Subcutaneous abdominal adipose tissue (tissue), 5 donors: ENCODE results near the gene CDCA5.

Experiments used
- H3K27ac ChIP-seq: one replicate; pipeline ENCODE4 v1.7.0; 2013; ENCODE audit warnings: low read depth, mild to moderate bottlenecking, inconsistent platforms, low read length, moderate library complexity
- H3K27me3 ChIP-seq, 5 donors: one replicate each; pipeline ENCODE4 v1.7.0; 2013; ENCODE audit warnings: low read length in 5 of 5, inconsistent platforms in 1 of 5; ENCODE audit not compliant: control insufficient read depth in 5 of 5, insufficient read depth in 4 of 5
- H3K36me3 ChIP-seq, 5 donors: one replicate each; pipeline ENCODE4 v1.7.0; 2013; ENCODE audit warnings: low read length in 5 of 5; ENCODE audit not compliant: control insufficient read depth in 5 of 5, insufficient read depth in 5 of 5
- H3K4me1 ChIP-seq, 5 donors: one replicate each; pipeline ENCODE4 v1.7.0; 2013; ENCODE audit warnings: low read length in 5 of 5, mild to moderate bottlenecking in 3 of 5, moderate library complexity in 1 of 5; ENCODE audit not compliant: control insufficient read depth in 5 of 5, insufficient read depth in 5 of 5
- H3K4me3 ChIP-seq, 5 donors: one replicate each; pipeline ENCODE4 v1.7.0; 2013; ENCODE audit warnings: low read length in 5 of 5, low read depth in 1 of 5
- H3K9ac ChIP-seq, 5 donors: one replicate each; pipeline ENCODE4 v1.7.0; 2013; ENCODE audit warnings: low read length in 5 of 5, mild to moderate bottlenecking in 4 of 5, moderate library complexity in 3 of 5
- H3K9me3 ChIP-seq, 5 donors: one replicate each; pipeline ENCODE4 v1.7.0; 2013; ENCODE audit warnings: low read length in 5 of 5; ENCODE audit not compliant: control insufficient read depth in 5 of 5
- donor health status: healthy.
- donor health status: healthy.
- donor health status: healthy.
- donor health status: healthy.
- donor health status: healthy.

The CDCA5 gene

DNA sequence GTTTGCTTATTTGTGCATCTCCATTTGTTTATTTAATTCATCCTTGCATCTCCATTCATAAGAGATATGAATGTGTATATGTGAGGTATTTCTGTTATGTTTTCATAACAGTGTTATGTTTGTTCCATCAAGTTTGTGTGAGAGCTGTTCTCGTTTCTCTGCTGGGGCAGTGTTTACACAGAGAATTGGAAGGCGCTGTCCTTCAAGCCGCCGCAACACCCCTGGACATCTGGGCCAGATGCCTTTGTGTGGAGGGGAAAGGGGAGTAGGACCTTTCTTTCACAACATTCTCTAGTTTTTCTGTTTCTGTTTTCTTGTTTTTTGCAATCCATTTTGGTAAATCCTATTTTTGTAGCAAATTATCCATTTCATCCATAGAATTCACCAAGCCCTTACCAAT is 20.8 kb upstream of the CDCA5 start:
- no peaks in the 10 kb centered on the region for H3K27me3 ChIP-seq
- H3K36me3 ChIP-seq: peaks cover 0 to 35% (median 25%) of the 10 kb centered on the region in 5 donors
- no peaks in the 10 kb centered on the region for H3K9me3 ChIP-seq
- peak overlapping the region; percentile 82 for H3K27ac ChIP-seq
- peak overlapping the region in 1 of 5 donors; percentile 6 for H3K9ac ChIP-seq
- no peak overlapping the region for H3K4me3 ChIP-seq
- H3K4me1 ChIP-seq: peaks cover 0 to 49% (median 27%) of the 10 kb centered on the region in 5 donors

GRCh38 chr11:65103476-65103875 is 19.6 kb upstream of the CDCA5 start:
- no peaks in the 10 kb centered on the region for H3K27me3 ChIP-seq
- peaks cover 0 to 27% (median 14%) of the 10 kb centered on the region in 5 donors for H3K36me3 ChIP-seq
- no peak overlapping the region for H3K4me3 ChIP-seq
- H3K4me1 ChIP-seq: peaks cover 0 to 49% (median 27%) of the 10 kb centered on the region in 5 donors
- no peak overlapping the region for H3K9ac ChIP-seq
- H3K9me3 ChIP-seq: no peaks in the 10 kb centered on the region
- peak overlapping the region; percentile 82 for H3K27ac ChIP-seq

- Histone ChIP-seq H3K27ac (peak overlapping the region; percentile 82), H3K9ac (peak overlapping the region in 1 of 5 donors; percentile 35), H3K9me3 (no peaks in the 10 kb centered on the region), H3K4me3 (no peak overlapping the region), H3K36me3 (peaks cover 0 to 22% (median 6%) of the 10 kb centered on the region in 5 donors), H3K4me1 (peaks cover 0 to 50% (median 27%) of the 10 kb centered on the region in 5 donors), H3K27me3 (no peaks in the 10 kb centered on the region)
These were observed 18.6 kb upstream of the CDCA5 start for GRCh38 chr11:65102142-65103095.

DNA sequence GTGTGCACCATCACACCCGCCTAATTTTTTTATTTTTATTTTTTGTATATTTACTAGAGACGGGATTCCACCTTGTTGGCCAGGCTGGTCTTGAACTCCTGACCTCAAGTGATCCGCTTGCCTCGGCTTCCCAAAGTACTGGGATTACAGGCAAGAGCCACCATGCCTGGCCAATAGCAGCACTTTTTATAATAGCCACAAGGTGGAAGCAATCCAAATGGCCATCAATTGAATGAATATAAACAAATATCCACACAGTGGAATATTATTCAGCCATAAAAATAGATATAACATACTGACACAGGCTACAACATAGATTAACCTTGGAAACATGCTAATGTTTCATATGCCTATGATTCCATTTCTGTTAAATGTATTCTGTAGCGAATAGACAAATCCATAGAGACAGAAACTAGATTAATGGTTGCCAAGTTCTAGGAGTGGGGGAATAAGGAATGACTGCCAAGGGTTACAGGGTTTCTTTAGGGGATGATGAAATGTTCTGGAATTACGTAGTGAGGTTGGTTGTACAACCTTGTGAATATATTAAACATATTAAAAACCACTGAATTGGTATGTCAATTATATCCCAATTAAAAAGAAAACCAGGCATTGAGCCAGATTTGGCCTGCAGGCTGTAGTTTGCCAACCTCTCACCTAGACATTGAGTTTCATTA is 17.0 kb upstream of the CDCA5 start:
- peak overlapping the region; percentile 61 for H3K27ac ChIP-seq
- peak overlapping the region in 1 of 5 donors; percentile 42 for H3K9ac ChIP-seq

GRCh38 chr11:65096926-65097325 is 13.1 kb upstream of the CDCA5 start:
- peaks cover 0 to 9% (median 3%) of the 10 kb centered on the region in 5 donors for H3K36me3 ChIP-seq
- peak overlapping the region in 4 of 5 donors; percentile 7 to 72 (median 53) for H3K9ac ChIP-seq
- H3K4me3 ChIP-seq: peak overlapping the region; percentile 39 to 81 (median 74)
- H3K27ac ChIP-seq: no peak overlapping the region
- H3K4me1 ChIP-seq: peaks cover 0 to 29% (median 23%) of the 10 kb centered on the region in 5 donors
- no peaks in the 10 kb centered on the region for H3K27me3 ChIP-seq
- no peaks in the 10 kb centered on the region for H3K9me3 ChIP-seq

More for the DNA sequence above, 17.0 kb upstream of the CDCA5 start:
- H3K9me3 ChIP-seq: no peaks in the 10 kb centered on the region
- peaks cover 0 to 58% (median 41%) of the 10 kb centered on the region in 5 donors for H3K4me1 ChIP-seq
- no peaks in the 10 kb centered on the region for H3K27me3 ChIP-seq
- no peak overlapping the region for H3K4me3 ChIP-seq
- H3K36me3 ChIP-seq: peaks cover 0 to 16% (median 6%) of the 10 kb centered on the region in 5 donors

DNA sequence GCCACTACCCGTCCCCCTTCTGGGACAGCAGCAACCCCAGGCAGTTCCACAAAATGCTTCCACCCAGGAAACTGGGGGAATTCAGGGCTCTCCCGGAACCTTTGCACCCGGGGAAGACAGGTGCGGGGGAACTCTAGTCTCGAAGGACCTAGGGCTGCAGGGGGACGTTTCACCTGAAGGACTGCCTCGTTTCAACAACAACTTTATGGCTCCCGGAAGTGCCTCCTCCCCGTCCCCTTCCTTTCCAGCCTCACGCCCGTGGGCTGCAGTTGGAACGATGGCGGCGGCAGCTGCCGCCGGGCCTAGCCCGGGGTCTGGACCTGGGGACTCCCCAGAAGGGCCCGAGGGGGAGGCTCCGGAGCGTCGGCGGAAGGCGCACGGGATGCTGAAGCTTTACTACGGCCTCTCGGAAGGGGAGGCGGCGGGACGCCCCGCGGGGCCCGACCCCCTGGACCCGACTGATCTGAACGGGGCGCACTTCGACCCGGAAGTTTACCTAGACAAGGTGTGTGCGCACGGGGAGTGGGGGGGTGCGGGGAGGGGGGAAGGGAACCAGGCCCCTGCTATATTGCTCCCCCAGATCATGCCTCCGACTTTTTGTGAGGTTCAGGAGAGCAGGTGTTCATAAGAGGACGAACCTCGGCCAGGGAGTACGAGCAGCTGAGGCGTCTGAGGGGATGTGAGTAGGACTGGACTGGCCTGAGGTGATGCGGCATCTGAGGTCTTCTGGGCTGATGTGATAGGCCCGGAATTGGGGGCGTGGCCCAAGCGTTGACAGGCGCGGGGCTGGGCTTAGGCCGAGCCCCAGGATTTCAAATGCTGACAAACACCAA is 12.3 kb upstream of the CDCA5 start, which contains the start of gene VPS51:
VPS51 (plus strand) TSS at position 241 of the 833 bp plus-strand sequence; CDS start at position 278, 37 bp downstream.
- Histone ChIP-seq H3K36me3 (peaks cover 0 to 9% (median 3%) of the 10 kb centered on the region in 5 donors), H3K4me1 (peaks cover 0 to 26% (median 16%) of the 10 kb centered on the region in 5 donors), H3K9me3 (no peaks in the 10 kb centered on the region), H3K27ac (peak within 1 kb of the TSS; percentile 80), H3K27me3 (no peaks in the 10 kb centered on the region), H3K9ac (peak within 1 kb of the TSS; percentile 16 to 82 (median 72)), H3K4me3 (peak within 1 kb of the TSS; percentile 66 to 81 (median 81))

DNA sequence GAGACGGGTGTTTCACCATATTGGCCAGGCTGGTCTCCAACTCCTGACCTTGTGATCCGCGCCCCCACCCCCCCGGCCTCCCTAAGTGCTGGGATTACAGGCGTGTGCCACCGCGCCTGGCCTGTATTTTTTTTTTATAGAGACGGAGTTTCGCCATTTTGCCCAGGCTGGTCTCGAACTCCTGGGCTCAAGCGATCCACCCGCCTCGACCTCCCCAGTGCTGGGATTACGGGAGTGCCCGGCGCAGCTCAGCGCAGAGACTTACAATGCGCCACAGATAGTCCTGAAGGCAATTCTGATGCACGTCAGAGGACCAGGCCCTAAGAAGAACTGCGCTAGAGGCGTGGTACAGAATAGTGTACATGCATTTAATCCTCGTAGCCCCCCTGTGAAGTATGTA is 11.6 kb upstream of the CDCA5 start:
- peaks cover 0 to 20% (median 13%) of the 10 kb centered on the region in 5 donors for H3K4me1 ChIP-seq
- peak overlapping the region in 1 of 5 donors; percentile 72 for H3K9ac ChIP-seq
- peak overlapping the region; percentile 66 to 81 (median 74) for H3K4me3 ChIP-seq
- peak overlapping the region; percentile 80 for H3K27ac ChIP-seq
- no peaks in the 10 kb centered on the region for H3K9me3 ChIP-seq
- H3K27me3 ChIP-seq: no peaks in the 10 kb centered on the region
- H3K36me3 ChIP-seq: peaks cover 0 to 9% (median 3%) of the 10 kb centered on the region in 5 donors

DNA sequence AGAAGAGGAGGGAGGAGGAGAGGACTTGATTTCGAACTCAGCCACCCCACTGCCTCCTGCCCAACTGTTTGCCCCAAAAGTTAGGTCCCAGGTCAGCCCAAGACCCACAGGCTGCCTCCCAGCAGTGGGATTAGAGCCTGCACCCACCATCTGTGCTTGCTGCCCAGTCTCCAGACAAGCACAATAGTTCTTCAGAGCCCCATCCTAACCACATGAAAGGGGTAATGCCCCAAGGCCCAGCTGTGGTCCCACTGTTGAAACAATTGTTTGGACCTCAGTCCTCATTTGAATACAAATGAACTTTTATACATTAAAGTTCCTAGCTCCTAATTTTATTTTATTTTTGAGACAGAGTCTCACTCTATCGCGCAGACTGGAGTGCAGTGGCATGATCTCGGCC is 6.8 kb upstream of the CDCA5 start:
- Histone ChIP-seq H3K4me3 (no peak overlapping the region), H3K27me3 (no peaks in the 10 kb centered on the region), H3K9ac (peak overlapping the region in 1 of 5 donors; percentile 8), H3K4me1 (peaks cover 0 to 3% (median 2%) of the 10 kb centered on the region in 5 donors), H3K9me3 (no peaks in the 10 kb centered on the region), H3K36me3 (peaks cover 2 to 43% (median 40%) of the 10 kb centered on the region in 5 donors), H3K27ac (no peak overlapping the region)

GRCh38 chr11:65089621-65090020 is 5.8 kb upstream of the CDCA5 start:
- no peaks in the 10 kb centered on the region for H3K27me3 ChIP-seq
- no peak overlapping the region for H3K9ac ChIP-seq
- H3K4me1 ChIP-seq: peaks cover 4 to 11% (median 9%) of the 10 kb centered on the region in 5 donors
- H3K4me3 ChIP-seq: no peak overlapping the region
- H3K9me3 ChIP-seq: no peaks in the 10 kb centered on the region
- H3K36me3 ChIP-seq: peaks cover 4 to 49% (median 46%) of the 10 kb centered on the region in 5 donors
- no peak overlapping the region for H3K27ac ChIP-seq
